ENCODE results near the gene CCDC142. TPM values are rescaled to one million over a fixed set of nuclear protein-coding genes. Genes with fewer than 3 reads are reported as not detected.

The CCDC142 gene
- total RNA-seq (2021): 16.8 and 19.8 TPM in 2 replicates
- Bru-seq, nascent RNA: percentile 64 among the genes with signal in this experiment
- percentile 59 among the genes with signal in this experiment for BruChase-seq, experiment 1, labeled RNA remaining after a 2-hour chase
- BruChase-seq, experiment 2, labeled RNA remaining after a 6-hour chase: percentile 57 among the genes with signal in this experiment
- long read RNA-seq, partial matches to known transcripts: 0 of 4 reads
- long read RNA-seq, other reads (novel, unspliced or antisense): 4 of 4 reads

DNA sequence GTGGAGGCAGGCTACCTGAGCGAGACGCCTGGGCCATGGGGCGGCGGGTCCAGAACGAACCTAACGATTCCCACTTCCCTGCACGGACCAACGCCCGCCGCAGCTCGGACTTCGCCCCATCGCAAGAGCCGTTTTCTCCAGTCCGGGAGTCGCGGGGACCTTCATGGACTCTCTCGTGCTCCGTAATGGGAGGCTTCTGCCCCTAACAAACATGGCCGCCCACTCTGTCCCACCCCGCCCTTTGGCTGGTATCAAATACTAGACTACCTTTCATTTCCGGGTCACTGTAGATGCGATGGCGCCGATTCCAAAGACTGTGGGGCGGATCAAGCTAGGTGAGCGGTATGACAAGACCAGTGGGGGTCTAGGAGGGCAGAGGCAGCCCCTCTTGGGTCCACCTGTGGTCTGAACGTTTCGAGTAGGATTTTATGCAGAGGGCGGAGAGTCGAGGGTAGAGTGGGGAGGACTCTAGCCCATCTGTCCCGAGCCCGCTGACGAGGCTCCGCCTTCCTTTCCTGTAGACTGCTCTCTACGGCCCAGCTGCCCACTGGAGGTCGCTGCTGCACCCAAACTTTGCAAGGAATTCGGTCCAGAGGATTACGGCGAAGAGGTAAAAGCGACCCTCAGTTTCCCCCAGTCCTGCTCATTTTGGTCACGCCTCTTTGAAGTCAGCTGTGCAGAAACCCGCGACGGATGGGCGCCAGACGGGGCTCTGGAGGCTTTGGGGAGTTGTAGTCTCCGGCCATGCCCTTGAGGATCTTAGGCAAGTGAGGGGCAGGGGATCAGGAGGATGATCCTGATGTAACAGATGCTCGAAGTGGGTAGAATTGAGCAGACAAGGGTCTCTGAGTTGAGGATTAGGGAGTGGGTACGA is at the start of gene CCDC142, which contains the start of gene TTC31:
TSS of gene CCDC142 (minus strand) at position 198 of the 874 bp plus-strand sequence. CDS start at position 37, 161 bp downstream.
TSS of gene TTC31 (plus strand) at position 281 of the 874 bp plus-strand sequence. CDS start at position 296, 15 bp downstream.
- Histone ChIP-seq H3K9me3 (ENCODE audit: insufficient read depth, low read depth) (no peaks in the 10 kb centered on the region), H3K27me3 (ENCODE audit: insufficient read depth, low read depth) (no peaks in the 10 kb centered on the region), H3K4me2 (peak within 1 kb of the TSS; percentile 89), H3K79me2 (ENCODE audit: low read depth) (peaks cover 37% of the 10 kb centered on the region), H3K4me3 (peak within 1 kb of the TSS; percentile 92), H4K20me1 (ENCODE audit: insufficient read depth) (no peaks in the 10 kb centered on the region), H3K4me1 (replicated peaks; ENCODE audit: insufficient read depth) (peaks cover 19% of the 10 kb centered on the region), H3K36me3 (ENCODE audit: low read depth) (peaks cover 12% of the 10 kb centered on the region), H3F3A (ENCODE audit: insufficient read depth, low read depth) (peaks cover 18% of the 10 kb centered on the region), H2AFZ (peak within 1 kb of the TSS; percentile 94), H3K9me2 (ENCODE audit: insufficient read depth) (no peaks in the 10 kb centered on the region), H3K27ac (peak within 1 kb of the TSS; percentile 53)
- CTCF ChIA-PET: interaction anchor here (2.0 kb wide), 1 partner anchor 105 kb away, joined by 7 read pairs; no protein-coding TSS in a partner anchor
- DNase-seq: peak; percentile 89 to 90
- intact Hi-C loops (cut with micrococcal nuclease; ENCODE audit: unreplicated experiment): loop anchor here (1.0 to 10.0 kb wide), 6 partner anchors 24 to 172 kb away; partner anchors contain the start of genes AUP1, HTRA2, INO80B and PCGF1
- BruUV-seq (replicated peaks): TSS peak; percentile 69
- TF ChIP-seq CTCF (conservative IDR thresholded peaks at IDR 0.05) (peak; percentile 91), EZH2 (IDR thresholded peaks at IDR 0.05; ENCODE audit: low read depth) (no peak)
- POLR2A ChIA-PET (ENCODE audit: unreplicated experiment): interaction anchor here (0.6 to 0.8 kb wide), 4 partner anchors 24 to 1098 kb away, joined by 3 to 19 read pairs (median 6); partner anchors contain the start of gene ALMS1

GRCh38 chr2:74532222-74532621 is 49.4 kb upstream of the CCDC142 start:
- H3K9me3 ChIP-seq (ENCODE audit: insufficient read depth, low read depth): no peaks in the 10 kb centered on the region
- intact Hi-C loops (cut with micrococcal nuclease; ENCODE audit: unreplicated experiment): loop anchor here (5.0 kb wide), 3 partner anchors 55 to 265 kb away; no protein-coding TSS in a partner anchor
- no peak for TF ChIP-seq EZH2 (IDR thresholded peaks at IDR 0.05; ENCODE audit: low read depth)
- TF ChIP-seq CTCF (conservative IDR thresholded peaks at IDR 0.05): peak; percentile 69
- no peaks in the 10 kb centered on the region for H3K27me3 ChIP-seq (ENCODE audit: insufficient read depth, low read depth)
- POLR2A ChIA-PET (ENCODE audit: unreplicated experiment): interaction anchor here (0.6 kb wide), 1 partner anchor 51 kb away, joined by 3 read pairs; no protein-coding TSS in a partner anchor
- CTCF ChIA-PET: interaction anchor here (0.8 to 1.2 kb wide), 3 partner anchors 13 to 282 kb away, joined by 3 to 6 read pairs (median 3); no protein-coding TSS in a partner anchor
- peaks cover 12% of the 10 kb centered on the region; the same call in 1 of the 2 replicates for H3F3A ChIP-seq (ENCODE audit: insufficient read depth, low read depth)
- peaks cover 9% of the 10 kb centered on the region; the same call in 1 of the 2 replicates for H4K20me1 ChIP-seq (ENCODE audit: insufficient read depth)
- no peak overlapping the region for H3K4me3 ChIP-seq
- no peak overlapping the region for H3K27ac ChIP-seq
- peak in 1 of 2 experiments; percentile 62 for DNase-seq
- no peaks in the 10 kb centered on the region for H3K9me2 ChIP-seq (ENCODE audit: insufficient read depth)
- peaks cover 32% of the 10 kb centered on the region for H3K79me2 ChIP-seq (ENCODE audit: low read depth)
- H3K4me2 ChIP-seq: no peak overlapping the region; the same call in 1 of the 2 replicates
- H2AFZ ChIP-seq: no peak overlapping the region
- peaks cover 7% of the 10 kb centered on the region; the same call in 1 of the 2 replicates for H3K36me3 ChIP-seq (ENCODE audit: low read depth)
- H3K4me1 ChIP-seq (replicated peaks; ENCODE audit: insufficient read depth): peaks cover 18% of the 10 kb centered on the region
- BruUV-seq (replicated peaks): no TSS peak
